Measurements from ENCODE around the gene SERPINA3. TPM values are rescaled to one million over a fixed set of nuclear protein-coding genes. Genes with fewer than 3 reads are reported as not detected.
"Not testable (repeated sequence)": the region's sequence is repeated elsewhere in the genome, so short reads cannot be mapped to it uniquely, and the experiment has no call there.

SERPINA3 gene
- total and polyA plus RNA-seq, 2 donors (not counting 1 experiment from before 2014, with no cell fraction given) = 0.47 to 0.50 TPM

- no peak overlapping the region for H2AFZ ChIP-seq (ENCODE audit: low read length)
Observed at GRCh38 chr14:94633121-94633520, 20.9 kb downstream of the SERPINA3 start.

GRCh38 chr14:94635154-94635553, 23.0 kb downstream of the SERPINA3 start:
- Histone ChIP-seq H3K27me3 (ENCODE audit: control insufficient read depth, insufficient read depth, low read length) (no peaks in the 10 kb centered on the region), H3K79me2 (ENCODE audit: control insufficient read depth, insufficient read depth, low read length) (no peaks in the 10 kb centered on the region), H3K27ac (ENCODE audit: insufficient read depth, low read length) (no peak overlapping the region), H3K36me3 (ENCODE audit: control insufficient read depth, insufficient read depth, low read length) (no peaks in the 10 kb centered on the region), H3K4me2 (ENCODE audit: extremely low read depth, insufficient read depth, low read length) (no peak overlapping the region), H3K9ac (ENCODE audit: insufficient read depth, low read length) (no peak overlapping the region), H4K20me1 (ENCODE audit: control insufficient read depth, extremely low read depth, insufficient read depth, low read length) (no peaks in the 10 kb centered on the region), H3K9me3 (ENCODE audit: control insufficient read depth, insufficient read depth, low read depth, low read length) (no peaks in the 10 kb centered on the region), H3K4me3 (replicated peaks in 1 of 4; ENCODE audit: control extremely low read depth in 1 of 4, insufficient read depth in 1 of 4, low read depth in 3 of 4, low read length in 4 of 4) (no peak overlapping the region), H2AFZ (ENCODE audit: low read length) (no peak overlapping the region), H3K4me1 (ENCODE audit: control insufficient read depth, extremely low read depth, insufficient read depth, low read length) (no peaks in the 10 kb centered on the region)
- TF ChIP-seq CTCF (conservative IDR thresholded peaks at IDR 0.05 in 1 of 2, IDR thresholded peaks at IDR 0.05 in 1 of 2; ENCODE audit: low read depth in 1 of 2, low read length in 2 of 2) (no peak), EZH2 (IDR thresholded peaks at IDR 0.05; ENCODE audit: low read length, missing control alignments) (no peak)
- DNase-seq (ENCODE audit: low read depth in 2 of 2) = no peak

More at GRCh38 chr14:94633121-94633520, 20.9 kb downstream of the SERPINA3 start:
- Histone ChIP-seq H3K79me2 (ENCODE audit: control insufficient read depth, insufficient read depth, low read length) (no peaks in the 10 kb centered on the region), H3K36me3 (ENCODE audit: control insufficient read depth, insufficient read depth, low read length) (no peaks in the 10 kb centered on the region), H3K9me3 (ENCODE audit: control insufficient read depth, insufficient read depth, low read depth, low read length) (no peaks in the 10 kb centered on the region), H3K4me3 (replicated peaks in 1 of 4; ENCODE audit: control extremely low read depth in 1 of 4, insufficient read depth in 1 of 4, low read depth in 3 of 4, low read length in 4 of 4) (no peak overlapping the region), H3K27me3 (ENCODE audit: control insufficient read depth, insufficient read depth, low read length) (no peaks in the 10 kb centered on the region), H4K20me1 (ENCODE audit: control insufficient read depth, extremely low read depth, insufficient read depth, low read length) (no peaks in the 10 kb centered on the region), H3K4me1 (ENCODE audit: control insufficient read depth, extremely low read depth, insufficient read depth, low read length) (no peaks in the 10 kb centered on the region), H3K4me2 (ENCODE audit: extremely low read depth, insufficient read depth, low read length) (no peak overlapping the region), H3K27ac (ENCODE audit: insufficient read depth, low read length) (no peak overlapping the region), H3K9ac (ENCODE audit: insufficient read depth, low read length) (no peak overlapping the region)
- DNase-seq (ENCODE audit: low read depth in 2 of 2) = no peak
- TF ChIP-seq CTCF (conservative IDR thresholded peaks at IDR 0.05 in 1 of 2, IDR thresholded peaks at IDR 0.05 in 1 of 2; ENCODE audit: low read depth in 1 of 2, low read length in 2 of 2) (no peak), EZH2 (IDR thresholded peaks at IDR 0.05; ENCODE audit: low read length, missing control alignments) (no peak)

GRCh38 chr14:94636744-94637412, 24.7 kb downstream of the SERPINA3 start:
- Histone ChIP-seq H3K4me1 (ENCODE audit: control insufficient read depth, extremely low read depth, insufficient read depth, low read length) (no peaks in the 10 kb centered on the region), H3K79me2 (ENCODE audit: control insufficient read depth, insufficient read depth, low read length) (no peaks in the 10 kb centered on the region), H3K4me2 (ENCODE audit: extremely low read depth, insufficient read depth, low read length) (no peak overlapping the region), H3K27ac (ENCODE audit: insufficient read depth, low read length) (no peak overlapping the region), H3K36me3 (ENCODE audit: control insufficient read depth, insufficient read depth, low read length) (no peaks in the 10 kb centered on the region), H3K9me3 (ENCODE audit: control insufficient read depth, insufficient read depth, low read depth, low read length) (no peaks in the 10 kb centered on the region), H3K4me3 (replicated peaks in 1 of 4; ENCODE audit: control extremely low read depth in 1 of 4, insufficient read depth in 1 of 4, low read depth in 3 of 4, low read length in 4 of 4) (no peak overlapping the region), H4K20me1 (ENCODE audit: control insufficient read depth, extremely low read depth, insufficient read depth, low read length) (no peaks in the 10 kb centered on the region), H2AFZ (ENCODE audit: low read length) (no peak overlapping the region), H3K9ac (ENCODE audit: insufficient read depth, low read length) (no peak overlapping the region), H3K27me3 (ENCODE audit: control insufficient read depth, insufficient read depth, low read length) (no peaks in the 10 kb centered on the region)
- no peak for DNase-seq (ENCODE audit: low read depth in 2 of 2)
- no peak for TF ChIP-seq EZH2 (IDR thresholded peaks at IDR 0.05; ENCODE audit: low read length, missing control alignments)
- peak in 1 of 2 donors; percentile 12 for TF ChIP-seq CTCF (conservative IDR thresholded peaks at IDR 0.05 in 1 of 2, IDR thresholded peaks at IDR 0.05 in 1 of 2; ENCODE audit: low read depth in 1 of 2, low read length in 2 of 2)

GRCh38 chr14:94637814-94638213, 25.6 kb downstream of the SERPINA3 start:
- H3K79me2 ChIP-seq (ENCODE audit: control insufficient read depth, insufficient read depth, low read length); H3K9ac ChIP-seq (ENCODE audit: insufficient read depth, low read length); H2AFZ ChIP-seq (ENCODE audit: low read length); H3K27ac ChIP-seq (ENCODE audit: insufficient read depth, low read length); H3K36me3 ChIP-seq (ENCODE audit: control insufficient read depth, insufficient read depth, low read length); H3K4me3 ChIP-seq (replicated peaks in 1 of 4; ENCODE audit: control extremely low read depth in 1 of 4, insufficient read depth in 1 of 4, low read depth in 3 of 4, low read length in 4 of 4); H3K4me1 ChIP-seq (ENCODE audit: control insufficient read depth, extremely low read depth, insufficient read depth, low read length); DNase-seq (ENCODE audit: low read depth in 2 of 2); H3K4me2 ChIP-seq (ENCODE audit: extremely low read depth, insufficient read depth, low read length); H4K20me1 ChIP-seq (ENCODE audit: control insufficient read depth, extremely low read depth, insufficient read depth, low read length); H3K9me3 ChIP-seq (ENCODE audit: control insufficient read depth, insufficient read depth, low read depth, low read length); H3K27me3 ChIP-seq (ENCODE audit: control insufficient read depth, insufficient read depth, low read length): not testable (repeated sequence)
